Mesenchymal stem cell (in vitro differentiated cells and primary cell): Measurements from ENCODE around the gene KRT32.

Experiments
- DNase-seq: peaks from one replicate; pipeline ENCODE4 v3.0.0-alpha.2; 2013
- H2AFZ ChIP-seq: one replicate; pipeline ENCODE4 v1.6.1; 2013; ENCODE audit warnings: low read depth, mild to moderate bottlenecking, control low read depth, inconsistent platforms, low read length, moderate library complexity
- H2AK5ac ChIP-seq: 2 replicates; pipeline ENCODE4 v1.6.1; 2013; ENCODE audit warnings: low read length, moderate library complexity, mild to moderate bottlenecking, inconsistent platforms; ENCODE audit not compliant: severe bottlenecking
- H2BK120ac ChIP-seq: one replicate; pipeline ENCODE4 v1.6.1; 2013; ENCODE audit warnings: low read depth, mild to moderate bottlenecking, inconsistent platforms, low read length, moderate library complexity
- H2BK12ac ChIP-seq, 2 experiments: one replicate each; pipeline ENCODE4 v1.6.1; 2013; ENCODE audit warnings: inconsistent platforms in 2 of 2, low read length in 2 of 2, mild to moderate bottlenecking in 2 of 2, moderate library complexity in 2 of 2, control low read depth in 1 of 2
- H2BK15ac ChIP-seq: one replicate; pipeline ENCODE4 v1.6.1; 2013; ENCODE audit warnings: mild to moderate bottlenecking, low read depth, inconsistent platforms; ENCODE audit not compliant: poor library complexity, severe bottlenecking
- H2BK5ac ChIP-seq: 2 replicates; pipeline ENCODE4 v1.6.1; 2013; ENCODE audit warnings: low read depth, mild to moderate bottlenecking, low read length, control low read depth, inconsistent platforms; ENCODE audit not compliant: poor library complexity, severe bottlenecking
- H3K14ac ChIP-seq, 2 experiments: one replicate each; pipeline ENCODE4 v1.6.1; 2013; ENCODE audit warnings: inconsistent platforms in 2 of 2, low read length in 2 of 2, control low read depth in 1 of 2, mild to moderate bottlenecking in 1 of 2, moderate library complexity in 1 of 2
- H3K18ac ChIP-seq, 2 experiments: one replicate each; pipeline ENCODE4 v1.6.1; 2013; ENCODE audit warnings: inconsistent platforms in 2 of 2, low read length in 2 of 2, control low read depth in 1 of 2, low read depth in 1 of 2, mild to moderate bottlenecking in 1 of 2
- H3K23ac ChIP-seq, 2 experiments: one replicate each; pipeline ENCODE4 v1.6.1; 2013; ENCODE audit warnings: inconsistent platforms in 2 of 2, low read length in 2 of 2, mild to moderate bottlenecking in 2 of 2, moderate library complexity in 2 of 2, control low read depth in 1 of 2
- H3K27ac ChIP-seq: 2 replicates; pipeline ENCODE4 v1.5.1; 2013; ENCODE audit warnings: mild to moderate bottlenecking, moderate library complexity, low read length, control low read depth, inconsistent platforms; ENCODE audit not compliant: poor library complexity, severe bottlenecking
- H3K27me3 ChIP-seq, 2 experiments: 2 replicates each; pipeline versions ENCODE4 v1.6.1 to v1.7.0; 2013; ENCODE audit warnings: low read length in 2 of 2, mild to moderate bottlenecking in 2 of 2, moderate library complexity in 2 of 2, control low read depth in 1 of 2, inconsistent platforms in 1 of 2; ENCODE audit not compliant: control insufficient read depth in 1 of 2, insufficient read depth in 1 of 2
- H3K36me3 ChIP-seq, 2 experiments: 2 replicates each; pipeline versions ENCODE4 v1.6.1 to v1.7.0; 2013; ENCODE audit warnings: low read length in 2 of 2, control low read depth in 1 of 2, inconsistent platforms in 1 of 2, low read depth in 1 of 2, mild to moderate bottlenecking in 1 of 2; ENCODE audit not compliant: insufficient read depth in 2 of 2, control insufficient read depth in 1 of 2
- H3K4ac ChIP-seq, 2 experiments: one replicate each; pipeline ENCODE4 v1.6.1; 2013; ENCODE audit warnings: inconsistent platforms in 2 of 2, low read length in 2 of 2, mild to moderate bottlenecking in 2 of 2, moderate library complexity in 2 of 2, control low read depth in 1 of 2, low read depth in 1 of 2
- H3K4me1 ChIP-seq: 2 replicates; pipeline ENCODE4 v1.6.1; 2013; ENCODE audit warnings: low read depth, low read length, control low read depth; ENCODE audit not compliant: control insufficient read depth, insufficient read depth
- H3K4me2 ChIP-seq: 2 replicates; pipeline ENCODE4 v1.6.1; 2013; ENCODE audit warnings: low read length, mild to moderate bottlenecking, inconsistent platforms; ENCODE audit not compliant: poor library complexity, severe bottlenecking
- H3K4me3 ChIP-seq, 2 experiments: 2 replicates each; pipeline versions ENCODE4 v1.5.1 to v1.7.0; 2013; ENCODE audit warnings: low read length in 2 of 2, mild to moderate bottlenecking in 2 of 2, control low read depth in 1 of 2, low read depth in 1 of 2; ENCODE audit not compliant: insufficient read depth in 1 of 2
- H3K79me1 ChIP-seq: replicated peaks from 2 replicates; pipeline ENCODE4 v1.6.1; 2013; ENCODE audit warnings: mild to moderate bottlenecking, control low read depth, low read length, inconsistent platforms; ENCODE audit not compliant: poor library complexity, severe bottlenecking
- H3K9ac ChIP-seq: 2 replicates; pipeline ENCODE4 v1.7.0; 2013; ENCODE audit warnings: mild to moderate bottlenecking, low read length, moderate library complexity
- H3K9me3 ChIP-seq: 2 replicates; pipeline ENCODE4 v1.7.0; 2013; ENCODE audit warnings: mild to moderate bottlenecking, low read length; ENCODE audit not compliant: control insufficient read depth
- H4K8ac ChIP-seq: one replicate; pipeline ENCODE4 v1.6.1; 2013; ENCODE audit warnings: inconsistent platforms, mild to moderate bottlenecking, low read length, moderate library complexity
- H4K91ac ChIP-seq: one replicate; pipeline ENCODE4 v1.6.1; 2013; ENCODE audit warnings: mild to moderate bottlenecking, low read length, inconsistent platforms
- WGBS: methylation state at CpG from one replicate; pipeline ENCODE4 v1.1.7; 2013; ENCODE audit warnings: mixed read lengths; 5-methylcytosine and 5-hydroxymethylcytosine counted together

The KRT32 gene

DNA sequence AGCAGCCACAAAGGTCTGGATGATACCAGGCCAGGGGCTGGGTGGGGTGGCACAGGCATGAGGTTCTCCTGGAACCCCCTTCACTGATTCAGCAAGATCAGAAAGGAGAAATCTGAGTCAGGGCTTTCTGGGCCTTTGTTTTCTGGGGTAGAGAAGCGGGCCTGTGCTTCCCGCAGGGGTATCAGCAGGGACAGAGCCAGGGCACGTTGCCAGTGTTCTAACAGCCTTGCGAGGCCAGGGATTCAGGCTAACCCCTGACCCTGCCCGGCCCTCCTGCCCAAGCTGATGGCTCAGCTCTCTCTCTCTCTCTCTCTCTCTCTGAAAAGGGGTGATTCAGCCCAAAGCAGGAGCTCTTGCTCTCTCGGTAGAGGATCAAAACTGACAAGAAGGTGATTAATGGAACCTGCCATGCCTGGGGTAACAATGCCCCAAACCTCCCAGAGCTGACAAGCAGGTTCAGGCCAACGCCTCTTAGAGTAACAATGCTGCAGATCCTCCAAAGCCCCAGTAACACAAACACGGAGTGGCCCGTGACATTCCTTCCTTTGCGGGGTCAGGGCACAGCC, 40.2 kb upstream of the KRT32 start:
- H4K91ac ChIP-seq = no peak overlapping the region
- no peaks in the 10 kb centered on the region for H3K36me3 ChIP-seq
- H2BK15ac ChIP-seq = no peak overlapping the region
- no peak overlapping the region for H2BK12ac ChIP-seq
- H3K23ac ChIP-seq = no peak overlapping the region
- DNase-seq = no peak
- H2BK120ac ChIP-seq = no peak overlapping the region
- H3K18ac ChIP-seq = no peak overlapping the region
- peaks cover 0 to 33% of the 10 kb centered on the region in 2 experiments for H3K27me3 ChIP-seq
- no peak overlapping the region for H3K14ac ChIP-seq
- H4K8ac ChIP-seq = no peak overlapping the region
- no peak overlapping the region for H2AFZ ChIP-seq
- no peak overlapping the region for H3K9ac ChIP-seq
- no peak overlapping the region for H2AK5ac ChIP-seq
- H3K79me1 ChIP-seq = no peaks in the 10 kb centered on the region
- H3K27ac ChIP-seq = no peak overlapping the region
- H3K4me2 ChIP-seq = no peak overlapping the region
- no peak overlapping the region for H3K4ac ChIP-seq
- 62% methylated on average over 10 of the region's 10 CpGs for WGBS
- H3K4me3 ChIP-seq = no peak overlapping the region
- no peaks in the 10 kb centered on the region for H3K9me3 ChIP-seq
- H3K4me1 ChIP-seq = peaks cover 8% of the 10 kb centered on the region
- no peak overlapping the region for H2BK5ac ChIP-seq

GRCh38 chr17:41505809-41506767, 38.9 kb upstream of the KRT32 start:
- H3K27ac ChIP-seq = no peak overlapping the region
- H2BK15ac ChIP-seq = no peak overlapping the region
- no peaks in the 10 kb centered on the region for H3K36me3 ChIP-seq
- no peak overlapping the region for H2AK5ac ChIP-seq
- no peak overlapping the region for H2AFZ ChIP-seq
- H2BK12ac ChIP-seq = no peak overlapping the region
- peaks cover 0 to 25% of the 10 kb centered on the region in 2 experiments for H3K27me3 ChIP-seq
- H3K14ac ChIP-seq = no peak overlapping the region
- H3K4ac ChIP-seq = no peak overlapping the region
- H3K18ac ChIP-seq = no peak overlapping the region
- H3K79me1 ChIP-seq = no peaks in the 10 kb centered on the region
- H3K4me1 ChIP-seq = peaks cover 8% of the 10 kb centered on the region
- H2BK120ac ChIP-seq = no peak overlapping the region
- 88% methylated on average over 14 of the region's 14 CpGs for WGBS
- no peak overlapping the region for H3K4me3 ChIP-seq
- DNase-seq = no peak
- H3K4me2 ChIP-seq = no peak overlapping the region
- no peak overlapping the region for H2BK5ac ChIP-seq
- no peak overlapping the region for H3K9ac ChIP-seq
- H4K8ac ChIP-seq = no peak overlapping the region
- no peak overlapping the region for H4K91ac ChIP-seq
- no peaks in the 10 kb centered on the region for H3K9me3 ChIP-seq
- no peak overlapping the region for H3K23ac ChIP-seq

- Histone ChIP-seq H3K23ac (no peak within 1 kb of the TSS), H3K14ac (no peak within 1 kb of the TSS), H3K4me3 (no peak within 1 kb of the TSS), H2AFZ (no peak within 1 kb of the TSS), H3K36me3 (no peaks in the 10 kb centered on the region), H3K9ac (no peak within 1 kb of the TSS), H3K4ac (no peak within 1 kb of the TSS), H3K79me1 (no peaks in the 10 kb centered on the region), H3K4me1 (peaks cover 9% of the 10 kb centered on the region), H3K27ac (no peak within 1 kb of the TSS), H2BK120ac (no peak within 1 kb of the TSS), H3K27me3 (peaks cover 0 to 16% of the 10 kb centered on the region in 2 experiments), H2BK12ac (no peak within 1 kb of the TSS), H2AK5ac (no peak within 1 kb of the TSS), H2BK15ac (peak within 1 kb of the TSS; percentile 64), H3K4me2 (no peak within 1 kb of the TSS), H3K9me3 (no peaks in the 10 kb centered on the region), H4K8ac (no peak within 1 kb of the TSS), H4K91ac (no peak within 1 kb of the TSS), H2BK5ac (no peak within 1 kb of the TSS), H3K18ac (no peak within 1 kb of the TSS)
- 87% methylated on average over 17 of the region's 17 CpGs for WGBS
- no peak for DNase-seq
Observed at GRCh38 chr17:41505007-41505808, 38.0 kb upstream of the KRT32 start, which contains the start of gene KRT13. Gene KRT13 (minus strand): TSS chr17:41505612. CDS start chr17:41505550, 62 bp downstream.
